ENCODE results near the gene DUS2.

DNA sequence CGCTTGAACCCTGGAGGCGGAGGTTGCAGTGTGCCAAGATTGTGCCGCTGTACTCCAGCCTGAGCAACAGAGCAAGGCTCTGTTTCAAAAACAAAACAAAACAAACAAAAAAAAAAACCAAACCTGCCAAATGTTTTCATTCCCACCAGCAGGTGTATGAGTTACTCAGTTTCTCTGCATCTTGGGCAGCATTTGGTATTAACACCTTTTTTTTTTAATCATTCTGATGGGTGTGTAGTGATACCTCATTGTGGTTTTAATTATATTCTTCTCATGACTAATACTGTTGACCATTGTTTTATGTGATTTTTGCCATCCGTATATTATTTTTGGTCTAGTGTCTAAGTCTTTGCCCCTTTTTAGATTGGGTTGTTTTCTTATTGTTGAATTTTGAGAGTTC, 77.4 kb downstream of the DUS2 start:
- TF ChIP-seq, protein P1, sequence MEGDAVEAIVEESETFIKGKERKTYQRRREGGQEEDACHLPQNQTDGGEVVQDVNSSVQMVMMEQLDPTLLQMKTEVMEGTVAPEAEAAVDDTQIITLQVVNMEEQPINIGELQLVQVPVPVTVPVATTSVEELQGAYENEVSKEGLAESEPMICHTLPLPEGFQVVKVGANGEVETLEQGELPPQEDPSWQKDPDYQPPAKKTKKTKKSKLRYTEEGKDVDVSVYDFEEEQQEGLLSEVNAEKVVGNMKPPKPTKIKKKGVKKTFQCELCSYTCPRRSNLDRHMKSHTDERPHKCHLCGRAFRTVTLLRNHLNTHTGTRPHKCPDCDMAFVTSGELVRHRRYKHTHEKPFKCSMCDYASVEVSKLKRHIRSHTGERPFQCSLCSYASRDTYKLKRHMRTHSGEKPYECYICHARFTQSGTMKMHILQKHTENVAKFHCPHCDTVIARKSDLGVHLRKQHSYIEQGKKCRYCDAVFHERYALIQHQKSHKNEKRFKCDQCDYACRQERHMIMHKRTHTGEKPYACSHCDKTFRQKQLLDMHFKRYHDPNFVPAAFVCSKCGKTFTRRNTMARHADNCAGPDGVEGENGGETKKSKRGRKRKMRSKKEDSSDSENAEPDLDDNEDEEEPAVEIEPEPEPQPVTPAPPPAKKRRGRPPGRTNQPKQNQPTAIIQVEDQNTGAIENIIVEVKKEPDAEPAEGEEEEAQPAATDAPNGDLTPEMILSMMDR (IDR thresholded peaks at IDR 0.05): no peak
- TF ChIP-seq POLR2A (IDR thresholded peaks at IDR 0.05): no peak
